SK-N-SH treated with all-trans-retinoic acid at 6 μM for 48 hours (cell line): ENCODE results near the gene GZMM.

Experiments
- ATAC-seq: fragments of 200-7000 bp; cut with Tn5 transposase; 3 replicates; pipeline ENCODE4 v1.9.1; 2020; ENCODE audit warnings: mild to moderate bottlenecking, moderate library complexity
- ARNTL ChIP-seq: fragments of 450-650 bp; formaldehyde crosslinking; IDR thresholded peaks from 2 replicates; pipeline ENCODE4 v1.5.0; 2020; ENCODE audit warnings: low read depth, mild to moderate bottlenecking, moderate library complexity, borderline replicate concordance
- CSDC2 ChIP-seq: fragments of 250-450 bp; sonication (Bioruptor Pico); IDR thresholded peaks from 2 replicates; pipeline ENCODE4 v1.5.0; 2020; ENCODE audit warnings: mild to moderate bottlenecking, moderate library complexity
- ESRRG ChIP-seq: fragments of 250-450 bp; sonication (Bioruptor Pico); IDR thresholded peaks from 2 replicates; pipeline ENCODE4 v1.6.1; 2021; ENCODE audit warnings: mild to moderate bottlenecking
- GLIS3 ChIP-seq: fragments of 250-450 bp; sonication (Bioruptor Pico); IDR thresholded peaks from 2 replicates; pipeline ENCODE4 v1.5.0; 2020; ENCODE audit warnings: mild to moderate bottlenecking, moderate library complexity
- ISL1 ChIP-seq: fragments of 250-450 bp; sonication (Bioruptor Pico); IDR thresholded peaks from 2 replicates; pipeline ENCODE4 v2.1.2; 2022; ENCODE audit warnings: mild to moderate bottlenecking, moderate library complexity
- OSR1 ChIP-seq: fragments of 250-450 bp; sonication (Bioruptor Pico); IDR thresholded peaks from 2 replicates; pipeline ENCODE4 v1.8.0; 2022; ENCODE audit warnings: moderate library complexity, mild to moderate bottlenecking, inconsistent platforms
- PATZ1 ChIP-seq: fragments of 250-450 bp; sonication (Bioruptor Pico); IDR thresholded peaks from 2 replicates; pipeline ENCODE4 v1.8.0; 2020; ENCODE audit warnings: mild to moderate bottlenecking, moderate library complexity, borderline replicate concordance
- POU6F1 ChIP-seq: fragments of 250-450 bp; sonication (Bioruptor Pico); IDR thresholded peaks from 2 replicates; pipeline ENCODE4 v1.8.0; 2021; ENCODE audit warnings: low read depth, mild to moderate bottlenecking, moderate library complexity, borderline replicate concordance
- PPARA ChIP-seq: fragments of 250-450 bp; sonication (Bioruptor Pico); IDR thresholded peaks from 2 replicates; pipeline ENCODE4 v1.5.0; 2020; ENCODE audit warnings: mild to moderate bottlenecking, borderline replicate concordance
- RARB ChIP-seq: fragments of 250-450 bp; sonication (Bioruptor Pico); IDR thresholded peaks from 2 replicates; pipeline ENCODE4 v1.8.0; 2021; ENCODE audit warnings: mild to moderate bottlenecking, moderate library complexity
- SNAI2 ChIP-seq: fragments of 250-450 bp; sonication (Bioruptor Pico); IDR thresholded peaks from 2 replicates; pipeline ENCODE4 v1.5.0; 2020; ENCODE audit warnings: mild to moderate bottlenecking, moderate library complexity
- TCF4 ChIP-seq: fragments of 250-450 bp; sonication (Bioruptor Pico); IDR thresholded peaks from 2 replicates; pipeline ENCODE4 v1.8.0; 2021; ENCODE audit warnings: mild to moderate bottlenecking, moderate library complexity, borderline replicate concordance
- TOX ChIP-seq: fragments of 250-450 bp; sonication (Bioruptor Pico); IDR thresholded peaks from 2 replicates; pipeline ENCODE4 v1.8.0; 2021; ENCODE audit warnings: mild to moderate bottlenecking, moderate library complexity, borderline replicate concordance
- TSHZ2 ChIP-seq: fragments of 250-450 bp; sonication (Bioruptor Pico); IDR thresholded peaks from 2 replicates; pipeline ENCODE4 v1.5.0; 2020; ENCODE audit warnings: mild to moderate bottlenecking, moderate library complexity
- ZC3H10 ChIP-seq: fragments of 250-450 bp; sonication (Bioruptor Pico); IDR thresholded peaks from 2 replicates; pipeline ENCODE4 v1.5.1; 2021; ENCODE audit warnings: mild to moderate bottlenecking, moderate library complexity
- ZFP3 ChIP-seq: fragments of 250-450 bp; sonication (Bioruptor Pico); IDR thresholded peaks from 2 replicates; pipeline ENCODE4 v1.5.0; 2020; ENCODE audit warnings: mild to moderate bottlenecking, moderate library complexity
- ZFP30 ChIP-seq: fragments of 450-650 bp; formaldehyde crosslinking; IDR thresholded peaks from 2 replicates; pipeline ENCODE4 v1.5.0; 2022; ENCODE audit warnings: mild to moderate bottlenecking, moderate library complexity
- ZNF565 ChIP-seq: fragments of 450-650 bp; formaldehyde crosslinking; conservative IDR thresholded peaks from 2 replicates; pipeline ENCODE4 v1.5.0; 2020; ENCODE audit warnings: low read depth, mild to moderate bottlenecking, moderate library complexity
- ZNF70 ChIP-seq: fragments of 450-650 bp; formaldehyde crosslinking; IDR thresholded peaks from 2 replicates; pipeline ENCODE4 v1.5.0; 2020; ENCODE audit warnings: mild to moderate bottlenecking, moderate library complexity
- ZNF8 ChIP-seq: fragments of 450-650 bp; formaldehyde crosslinking; IDR thresholded peaks from 2 replicates; pipeline ENCODE4 v1.5.0; 2020; ENCODE audit warnings: mild to moderate bottlenecking, moderate library complexity
- TF ChIP-seq, protein P1 (sequence below): fragments of 250-450 bp; sonication (Bioruptor Pico); IDR thresholded peaks from 2 replicates; pipeline ENCODE4 v1.5.1; 2021; ENCODE audit warnings: mild to moderate bottlenecking, moderate library complexity

The GZMM gene

DNA sequence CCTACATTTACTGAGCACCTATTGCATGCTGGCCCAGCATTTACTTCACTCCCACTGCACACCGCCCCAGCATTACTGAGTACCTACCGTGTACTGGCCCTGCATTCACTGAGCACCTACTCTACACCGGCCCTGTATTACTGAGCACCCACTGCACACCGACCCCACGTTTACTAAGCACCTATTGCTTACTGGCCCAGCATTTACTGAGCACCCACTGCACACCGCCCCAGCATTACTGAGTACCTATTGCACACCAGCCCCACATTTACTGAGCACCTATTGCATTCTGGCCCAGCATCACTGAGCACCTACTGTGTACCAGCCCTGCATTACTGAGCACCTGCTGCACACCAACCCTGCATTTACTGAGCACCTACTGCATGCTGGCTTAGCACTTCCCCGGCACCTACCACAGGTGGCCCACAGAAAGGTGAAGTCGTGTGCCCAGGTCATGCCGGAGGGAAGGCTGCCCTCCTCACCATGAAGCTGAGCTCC, 29.6 kb upstream of the GZMM start (continued):
- TF ChIP-seq, protein P1, sequence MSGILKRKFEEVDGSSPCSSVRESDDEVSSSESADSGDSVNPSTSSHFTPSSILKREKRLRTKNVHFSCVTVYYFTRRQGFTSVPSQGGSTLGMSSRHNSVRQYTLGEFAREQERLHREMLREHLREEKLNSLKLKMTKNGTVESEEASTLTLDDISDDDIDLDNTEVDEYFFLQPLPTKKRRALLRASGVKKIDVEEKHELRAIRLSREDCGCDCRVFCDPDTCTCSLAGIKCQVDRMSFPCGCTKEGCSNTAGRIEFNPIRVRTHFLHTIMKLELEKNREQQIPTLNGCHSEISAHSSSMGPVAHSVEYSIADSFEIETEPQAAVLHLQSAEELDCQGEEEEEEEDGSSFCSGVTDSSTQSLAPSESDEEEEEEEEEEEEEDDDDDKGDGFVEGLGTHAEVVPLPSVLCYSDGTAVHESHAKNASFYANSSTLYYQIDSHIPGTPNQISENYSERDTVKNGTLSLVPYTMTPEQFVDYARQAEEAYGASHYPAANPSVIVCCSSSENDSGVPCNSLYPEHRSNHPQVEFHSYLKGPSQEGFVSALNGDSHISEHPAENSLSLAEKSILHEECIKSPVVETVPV (CRISPR knock-in tag): no peak
- no peak for TF ChIP-seq SNAI2 (CRISPR knock-in tag)

DNA sequence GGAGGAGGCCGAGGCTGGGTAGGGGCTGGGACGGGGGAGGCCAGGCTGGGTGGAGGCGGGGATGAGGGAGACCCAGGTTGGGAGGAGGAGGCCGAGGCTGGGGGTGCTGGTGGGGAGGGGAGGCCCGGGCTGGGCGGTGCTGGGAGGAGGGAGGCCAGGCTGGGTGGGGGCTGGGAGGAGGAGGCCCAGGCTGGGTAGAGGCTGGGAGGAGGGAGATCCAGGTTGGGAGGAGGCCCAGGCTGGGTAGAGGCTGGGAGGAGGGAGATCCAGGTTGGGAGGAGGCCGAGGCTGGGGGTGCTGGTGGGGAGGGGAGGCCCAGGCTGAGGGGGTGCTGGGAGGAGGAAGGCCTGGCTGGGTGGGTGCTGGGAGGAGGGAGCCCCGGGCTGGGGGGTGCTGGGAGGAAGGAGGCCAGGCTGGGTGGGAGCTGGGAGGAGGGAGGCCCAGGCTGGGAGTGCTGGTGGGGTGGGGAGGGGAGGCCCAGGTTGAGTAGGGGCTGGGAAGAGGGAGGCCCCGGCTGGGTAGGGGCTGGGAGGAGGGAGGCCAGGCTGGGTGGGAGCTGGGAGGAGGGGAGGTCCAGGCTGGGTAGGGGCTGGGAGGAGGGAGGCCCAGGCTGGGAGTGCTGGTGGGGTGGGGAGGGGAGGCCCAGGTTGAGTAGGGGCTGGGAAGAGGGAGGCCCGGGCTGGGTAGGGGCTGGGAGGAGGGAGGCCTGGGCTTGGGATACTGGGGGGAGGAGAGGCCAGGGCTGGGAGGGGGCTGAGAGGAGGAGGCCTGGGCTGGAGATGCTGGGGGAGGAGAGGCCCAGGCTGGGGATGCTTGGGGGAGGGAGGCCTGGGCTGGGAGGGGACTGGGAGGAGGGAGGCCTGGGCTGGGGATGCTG, 25.9 kb upstream of the GZMM start:
- TF ChIP-seq OSR1 (CRISPR knock-in tag) (no peak), PATZ1 (no peak), ESRRG (no peak), SNAI2 (CRISPR knock-in tag) (no peak), ZNF70 (CRISPR knock-in tag) (no peak), GLIS3 (CRISPR knock-in tag) (no peak), ISL1 (CRISPR knock-in tag) (no peak), ZC3H10 (CRISPR knock-in tag) (no peak), RARB (CRISPR knock-in tag) (no peak), ZFP3 (no peak), PPARA (CRISPR knock-in tag) (no peak), ZNF8 (CRISPR knock-in tag) (no peak)
- TF ChIP-seq, protein P1 (CRISPR knock-in tag): no peak

GRCh38 chr19:518598-519231, 25.1 kb upstream of the GZMM start:
- no peak for TF ChIP-seq CSDC2 (CRISPR knock-in tag)
- no peak for TF ChIP-seq ESRRG
- no peak for TF ChIP-seq SNAI2 (CRISPR knock-in tag)
- ATAC-seq: no peak

More for the DNA sequence above, 25.9 kb upstream of the GZMM start:
- no peak for ATAC-seq

- ATAC-seq: no peak
- TF ChIP-seq ARNTL (CRISPR knock-in tag) (no peak), TOX (CRISPR knock-in tag) (no peak), TCF4 (CRISPR knock-in tag) (no peak), OSR1 (CRISPR knock-in tag) (no peak), ZFP30 (CRISPR knock-in tag) (no peak), TSHZ2 (CRISPR knock-in tag) (no peak), SNAI2 (CRISPR knock-in tag) (no peak), CSDC2 (CRISPR knock-in tag) (no peak), ESRRG (no peak), ZNF70 (CRISPR knock-in tag) (no peak), PATZ1 (no peak), ZNF565 (CRISPR knock-in tag) (no peak), RARB (CRISPR knock-in tag) (no peak), POU6F1 (CRISPR knock-in tag) (no peak)
These were observed 24.4 kb upstream of the GZMM start for GRCh38 chr19:519449-519865.
